HepG2 (cell line): ENCODE measurements around the gene SF3A2. TPM values are rescaled to one million over a fixed set of nuclear protein-coding genes. Genes with fewer than 3 reads are reported as not detected.

ENCODE experiments used
- AGO1 ChIP-seq: fragments of 200-400 bp; formaldehyde crosslinking; IDR thresholded peaks from 2 replicates; pipeline ENCODE4 v1.6.1; 2017; ENCODE audit warnings: mild to moderate bottlenecking, low read depth, low read length, moderate library complexity; ENCODE audit not compliant: poor library complexity, severe bottlenecking
- ARNT ChIP-seq: fragments of 450-650 bp; IDR thresholded peaks from 2 replicates; pipeline ENCODE4 v1.6.1; 2017
- GATAD2A ChIP-seq: IDR thresholded peaks from 2 replicates; pipeline ENCODE4 v1.6.1; 2016
- HDAC6 ChIP-seq: fragments of 200-600 bp; sonication (generic); IDR thresholded peaks from 2 replicates; pipeline ENCODE4 v1.7.0; 2017; ENCODE audit warnings: mild to moderate bottlenecking, antibody characterized with exemption, low read length, low read depth
- RFX1 ChIP-seq: fragments of 450-650 bp; IDR thresholded peaks from 2 replicates; pipeline ENCODE4 v1.6.1; 2017
- SKIL ChIP-seq: sonication (generic); formaldehyde crosslinking; IDR thresholded peaks from 2 replicates; pipeline ENCODE4 v1.8.0; 2022; ENCODE audit warnings: missing genetic modification reagents, mild to moderate bottlenecking, moderate library complexity, borderline replicate concordance
- SNRNP70 ChIP-seq: fragments of 200-400 bp; formaldehyde crosslinking; IDR thresholded peaks from 2 replicates; pipeline ENCODE4 v1.6.1; 2017; ENCODE audit warnings: mild to moderate bottlenecking, low read depth, low read length, moderate library complexity
- STAT6 ChIP-seq: sonication (generic); formaldehyde crosslinking; IDR thresholded peaks from 2 replicates; pipeline ENCODE4 v1.4.0; 2020; ENCODE audit warnings: missing genetic modification reagents, mild to moderate bottlenecking, borderline replicate concordance
- TOE1 ChIP-seq: sonication (generic); formaldehyde crosslinking; IDR thresholded peaks from 2 replicates; pipeline ENCODE4 v1.4.0; 2020; ENCODE audit warnings: mild to moderate bottlenecking, missing genetic modification reagents
- ZFP90 ChIP-seq: sonication (generic); formaldehyde crosslinking; IDR thresholded peaks from 2 replicates; pipeline ENCODE4 v1.8.0; 2022; ENCODE audit warnings: missing genetic modification reagents, mild to moderate bottlenecking, inconsistent platforms, borderline replicate concordance
- ZNF318 ChIP-seq: sonication (generic); formaldehyde crosslinking; IDR thresholded peaks from 2 replicates; pipeline ENCODE4 v1.4.0; 2020; ENCODE audit warnings: mild to moderate bottlenecking, missing genetic modification reagents
- ZNF672 ChIP-seq: sonication (generic); formaldehyde crosslinking; IDR thresholded peaks from 2 replicates; pipeline ENCODE4 v1.8.1; 2022; ENCODE audit warnings: missing genetic modification reagents
- polyA plus RNA-seq, 8 experiments: library from polyadenylated mRNA; depleted of rRNA in 3 of 8; stranded (reverse) in 7 of 8; unstranded in 1 of 8; fragments of >200 nt; fragmentation: Illumina TruSeq in 4 of 8; extraction: Trizol in 4 of 8; gene quantifications; 2 replicates each; pipeline versions ENCODE4 v1.2.1 to v1.2.3, GENCODE V29; 2011 to 2016; ENCODE audit warnings: low read depth in 4 of 8, missing spikeins in 1 of 8, mixed read lengths in 1 of 8; ENCODE audit not compliant: insufficient read depth in 1 of 8
- total RNA-seq, 5 experiments: library from RNA; depleted of rRNA; stranded (reverse); fragments of >200 nt; fragmentation: Illumina TruSeq; extraction: Trizol; gene quantifications; 2 replicates each; pipeline ENCODE4 v1.2.3, GENCODE V29; 2016; ENCODE audit warnings: low read depth in 1 of 5
- TF ChIP-seq, protein P1 (sequence below): sonication (generic); formaldehyde crosslinking; IDR thresholded peaks from 2 replicates; pipeline ENCODE4 v1.4.0; 2020; ENCODE audit warnings: mild to moderate bottlenecking, missing genetic modification reagents

SF3A2 gene
- total and polyA plus RNA-seq, 2 of the 13 experiments (the other 11 are each of a cell fraction or from before 2014, with no cell fraction given): 8.6 to 8.8 TPM

GRCh38 chr19:2235381-2236063 is 1.1 kb upstream of the SF3A2 start (continued):
- TF ChIP-seq SKIL (CRISPR knock-in tag) (peak; percentile 89), ZNF318 (no peak), ZFP90 (CRISPR knock-in tag) (no peak), STAT6 (CRISPR knock-in tag) (no peak), GATAD2A (CRISPR knock-in tag) (peak; percentile 73), TOE1 (no peak), ZNF672 (CRISPR knock-in tag) (0 out of 2 replicates have a peak, but pooled peaks have one; percentile 60), RFX1 (no peak), SNRNP70 (no peak), AGO1 (no peak), ARNT (no peak), HDAC6 (no peak)
- TF ChIP-seq, protein P1, sequence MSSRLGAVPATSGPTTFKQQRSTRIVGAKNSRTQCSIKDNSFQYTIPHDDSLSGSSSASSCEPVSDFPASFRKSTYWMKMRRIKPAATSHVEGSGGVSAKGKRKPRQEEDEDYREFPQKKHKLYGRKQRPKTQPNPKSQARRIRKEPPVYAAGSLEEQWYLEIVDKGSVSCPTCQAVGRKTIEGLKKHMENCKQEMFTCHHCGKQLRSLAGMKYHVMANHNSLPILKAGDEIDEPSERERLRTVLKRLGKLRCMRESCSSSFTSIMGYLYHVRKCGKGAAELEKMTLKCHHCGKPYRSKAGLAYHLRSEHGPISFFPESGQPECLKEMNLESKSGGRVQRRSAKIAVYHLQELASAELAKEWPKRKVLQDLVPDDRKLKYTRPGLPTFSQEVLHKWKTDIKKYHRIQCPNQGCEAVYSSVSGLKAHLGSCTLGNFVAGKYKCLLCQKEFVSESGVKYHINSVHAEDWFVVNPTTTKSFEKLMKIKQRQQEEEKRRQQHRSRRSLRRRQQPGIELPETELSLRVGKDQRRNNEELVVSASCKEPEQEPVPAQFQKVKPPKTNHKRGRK (CRISPR knock-in tag): no peak
